AG09319 (cell line): Measurements from ENCODE around the gene STAT5B.

Source experiments
- DNase-seq: peaks from one replicate; pipeline ENCODE4 v3.0.0-alpha.2; 2010; ENCODE audit warnings: low read depth; ENCODE audit errors: extremely low read depth
- TF ChIP-seq, protein P1 (sequence below): IDR thresholded peaks from 2 replicates; pipeline ENCODE4 v1.5.1; 2011; ENCODE audit warnings: low read depth, mild to moderate bottlenecking, inconsistent platforms, low read length, moderate library complexity

The STAT5B gene

DNA sequence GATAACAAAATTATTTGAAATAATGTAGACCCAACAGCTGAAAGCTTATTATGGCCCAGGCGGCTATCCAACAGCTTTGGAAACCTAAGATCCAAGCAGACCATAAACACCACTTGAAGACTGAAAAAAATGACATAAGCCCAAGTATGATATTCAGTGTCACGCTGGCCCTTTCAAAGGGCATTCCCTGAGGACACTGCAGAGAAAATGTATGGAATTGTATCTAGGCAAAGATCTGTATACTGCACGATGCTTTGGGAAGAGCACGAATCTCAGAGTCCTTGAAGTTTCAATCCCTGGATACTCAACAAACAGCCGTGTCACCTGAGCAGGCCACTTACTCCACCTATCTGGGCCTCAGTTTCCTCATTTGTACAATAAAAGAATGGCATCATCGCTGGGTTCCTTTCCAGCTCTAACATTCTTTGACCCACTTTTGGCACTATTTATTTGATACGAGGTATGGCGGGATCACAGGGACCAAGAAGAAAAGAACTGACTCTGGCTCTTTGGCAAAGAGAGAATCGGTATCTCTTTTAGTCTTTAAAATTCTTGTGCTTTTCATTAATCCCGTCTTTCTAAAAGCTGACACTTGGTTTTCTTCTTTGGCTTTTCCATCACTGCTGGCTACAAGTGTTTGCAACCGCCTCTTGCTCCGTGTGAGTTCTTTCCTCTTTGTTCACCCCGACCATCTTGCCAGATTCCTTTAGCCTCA is 1.2 kb downstream of the STAT5B start:
- TF ChIP-seq, protein P1, sequence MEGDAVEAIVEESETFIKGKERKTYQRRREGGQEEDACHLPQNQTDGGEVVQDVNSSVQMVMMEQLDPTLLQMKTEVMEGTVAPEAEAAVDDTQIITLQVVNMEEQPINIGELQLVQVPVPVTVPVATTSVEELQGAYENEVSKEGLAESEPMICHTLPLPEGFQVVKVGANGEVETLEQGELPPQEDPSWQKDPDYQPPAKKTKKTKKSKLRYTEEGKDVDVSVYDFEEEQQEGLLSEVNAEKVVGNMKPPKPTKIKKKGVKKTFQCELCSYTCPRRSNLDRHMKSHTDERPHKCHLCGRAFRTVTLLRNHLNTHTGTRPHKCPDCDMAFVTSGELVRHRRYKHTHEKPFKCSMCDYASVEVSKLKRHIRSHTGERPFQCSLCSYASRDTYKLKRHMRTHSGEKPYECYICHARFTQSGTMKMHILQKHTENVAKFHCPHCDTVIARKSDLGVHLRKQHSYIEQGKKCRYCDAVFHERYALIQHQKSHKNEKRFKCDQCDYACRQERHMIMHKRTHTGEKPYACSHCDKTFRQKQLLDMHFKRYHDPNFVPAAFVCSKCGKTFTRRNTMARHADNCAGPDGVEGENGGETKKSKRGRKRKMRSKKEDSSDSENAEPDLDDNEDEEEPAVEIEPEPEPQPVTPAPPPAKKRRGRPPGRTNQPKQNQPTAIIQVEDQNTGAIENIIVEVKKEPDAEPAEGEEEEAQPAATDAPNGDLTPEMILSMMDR = no peak

DNA sequence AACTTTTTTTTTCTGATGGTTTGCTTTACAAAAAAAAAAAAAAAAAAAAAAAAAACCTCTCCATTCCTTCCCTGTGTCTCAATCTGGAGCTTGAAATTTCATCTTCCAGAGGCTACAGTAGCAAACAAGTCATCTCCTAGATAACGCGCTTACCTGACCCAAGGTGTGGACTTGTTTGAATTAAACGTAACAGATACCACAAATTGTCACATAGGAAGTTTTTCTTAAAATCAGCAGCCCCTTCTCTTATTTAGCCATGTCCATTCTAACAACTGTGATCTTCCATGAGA is 2.0 kb downstream of the STAT5B start:
- TF ChIP-seq, protein P1 = no peak
- DNase-seq = no peak

More for the DNA sequence above, 1.2 kb downstream of the STAT5B start:
- DNase-seq = no peak

DNA sequence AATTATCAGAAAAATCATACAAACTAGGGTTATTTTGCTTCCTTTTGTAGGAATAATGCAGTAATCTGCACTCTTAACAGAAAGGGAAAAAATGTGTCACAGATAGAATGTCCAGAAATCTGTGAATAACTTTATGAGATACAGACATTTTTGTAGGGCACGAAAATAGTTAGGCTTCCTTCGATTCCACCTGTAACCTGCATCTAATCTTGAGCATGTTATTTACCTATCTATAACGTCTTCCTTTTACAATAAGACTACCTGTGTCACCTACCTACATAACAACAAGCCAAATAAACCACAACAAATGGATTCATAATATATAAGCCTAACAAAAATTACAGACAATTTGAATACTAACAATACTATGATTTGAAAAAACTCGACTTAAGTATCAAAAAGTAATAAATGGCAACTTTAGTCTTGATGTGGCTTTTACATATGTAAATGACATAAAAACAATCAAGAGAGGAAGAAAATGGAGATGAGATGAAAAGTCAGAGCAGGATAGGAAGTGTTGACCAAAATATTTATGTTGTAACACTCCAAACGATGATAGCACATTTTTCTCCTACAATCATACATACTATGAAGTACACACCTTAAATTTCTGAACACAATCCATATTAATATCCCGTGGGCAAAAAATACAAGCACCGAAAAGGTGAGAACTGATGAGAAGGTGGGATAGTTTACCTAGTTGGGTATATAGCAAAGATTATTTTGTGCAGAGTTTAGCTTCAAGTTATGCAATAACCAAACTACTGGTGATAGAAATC is 2.5 kb downstream of the STAT5B start:
- DNase-seq = no peak
- TF ChIP-seq, protein P1 = no peak

DNA sequence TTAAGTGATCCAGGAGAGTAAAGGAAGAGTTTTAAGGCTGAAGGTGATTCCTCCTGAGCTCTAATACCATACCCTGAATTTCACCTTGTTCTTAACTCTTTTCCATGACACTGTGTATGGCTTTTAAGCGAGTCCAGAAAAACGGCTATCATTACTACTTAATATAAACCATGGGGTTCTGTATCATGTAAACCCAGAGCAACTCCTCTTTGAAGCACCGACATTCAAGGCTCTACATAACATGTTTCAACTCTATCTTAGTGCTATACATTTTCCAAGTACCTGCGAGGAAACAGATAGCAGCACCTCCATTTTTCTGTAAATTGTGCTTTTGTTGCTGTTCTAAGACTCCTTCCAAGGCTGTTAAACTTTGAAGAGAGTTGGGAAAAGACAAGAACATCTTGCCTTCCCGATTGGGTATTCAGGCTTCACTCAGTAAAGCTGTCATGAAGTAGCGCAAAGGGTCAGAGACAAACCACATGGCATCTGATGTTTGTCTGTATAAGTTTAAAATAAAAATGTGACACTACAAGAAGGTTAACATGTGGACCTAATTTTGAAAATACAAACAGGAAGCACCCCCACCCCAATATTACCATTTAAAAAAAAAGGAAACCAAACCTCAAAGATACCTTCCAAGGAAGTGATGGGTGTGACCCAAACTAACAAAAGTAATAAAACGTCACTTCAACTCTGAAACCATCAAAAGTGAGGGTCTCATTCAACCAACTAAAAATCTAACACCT is 3.9 kb downstream of the STAT5B start:
- DNase-seq = no peak

DNA sequence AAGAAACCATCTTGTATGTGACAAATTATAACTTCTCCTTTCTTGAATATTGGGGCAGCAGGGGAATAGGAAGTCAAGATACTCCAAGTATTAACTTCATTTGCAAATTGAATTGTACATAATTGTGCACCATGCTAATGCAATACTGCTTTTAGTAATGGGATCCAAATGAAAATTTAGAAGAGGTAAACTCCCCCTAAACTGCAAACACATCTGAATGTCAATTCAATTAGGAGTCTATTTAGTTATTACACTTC is 4.5 kb downstream of the STAT5B start:
- TF ChIP-seq, protein P1 = no peak
- no peak for DNase-seq

More for the DNA sequence above, 3.9 kb downstream of the STAT5B start:
- TF ChIP-seq, protein P1 = no peak

DNA sequence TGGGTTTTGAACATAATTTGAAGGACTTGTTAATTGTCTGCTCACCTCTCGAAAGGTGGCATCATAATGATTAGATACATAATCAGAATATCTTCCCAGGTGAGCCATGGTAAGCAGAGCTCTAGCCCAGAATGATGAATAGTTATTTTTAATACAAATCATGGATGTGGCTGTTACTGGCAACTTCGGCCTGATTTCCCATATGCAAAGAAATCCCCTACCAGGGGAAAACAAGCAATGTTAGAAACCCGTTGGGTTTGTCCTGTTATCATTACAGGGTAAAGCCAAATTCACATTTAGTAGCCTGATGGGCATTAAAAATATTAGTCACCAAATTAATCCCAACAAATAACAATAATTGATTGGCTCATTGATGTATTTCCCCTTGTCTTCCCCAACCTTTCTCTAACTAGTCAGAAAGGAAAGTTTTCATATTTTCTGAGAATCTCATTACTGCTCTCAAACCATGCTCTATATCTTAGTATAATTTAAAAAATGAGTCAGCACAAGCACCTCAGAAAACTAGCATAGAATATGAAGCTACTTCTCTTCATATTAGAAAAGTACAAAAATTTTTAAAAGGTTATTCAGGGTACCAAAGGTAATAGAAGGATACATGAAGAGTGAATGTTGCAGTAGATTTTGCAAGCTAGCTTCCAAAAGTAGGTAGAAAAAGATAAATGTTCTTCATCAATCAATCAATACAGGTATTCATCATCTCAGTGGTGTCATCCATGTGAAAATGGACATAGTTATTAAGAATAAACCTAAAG is 5.0 kb downstream of the STAT5B start:
- DNase-seq = no peak
- TF ChIP-seq, protein P1 = no peak
